ENCODE measurements around the gene CBY2.

GRCh38 chr13:45750566-45750965, 48.4 kb downstream of the CBY2 start:
- TF ChIP-seq, protein P1, sequence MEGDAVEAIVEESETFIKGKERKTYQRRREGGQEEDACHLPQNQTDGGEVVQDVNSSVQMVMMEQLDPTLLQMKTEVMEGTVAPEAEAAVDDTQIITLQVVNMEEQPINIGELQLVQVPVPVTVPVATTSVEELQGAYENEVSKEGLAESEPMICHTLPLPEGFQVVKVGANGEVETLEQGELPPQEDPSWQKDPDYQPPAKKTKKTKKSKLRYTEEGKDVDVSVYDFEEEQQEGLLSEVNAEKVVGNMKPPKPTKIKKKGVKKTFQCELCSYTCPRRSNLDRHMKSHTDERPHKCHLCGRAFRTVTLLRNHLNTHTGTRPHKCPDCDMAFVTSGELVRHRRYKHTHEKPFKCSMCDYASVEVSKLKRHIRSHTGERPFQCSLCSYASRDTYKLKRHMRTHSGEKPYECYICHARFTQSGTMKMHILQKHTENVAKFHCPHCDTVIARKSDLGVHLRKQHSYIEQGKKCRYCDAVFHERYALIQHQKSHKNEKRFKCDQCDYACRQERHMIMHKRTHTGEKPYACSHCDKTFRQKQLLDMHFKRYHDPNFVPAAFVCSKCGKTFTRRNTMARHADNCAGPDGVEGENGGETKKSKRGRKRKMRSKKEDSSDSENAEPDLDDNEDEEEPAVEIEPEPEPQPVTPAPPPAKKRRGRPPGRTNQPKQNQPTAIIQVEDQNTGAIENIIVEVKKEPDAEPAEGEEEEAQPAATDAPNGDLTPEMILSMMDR (IDR thresholded peaks at IDR 0.05 in 2 of 3, conservative IDR thresholded peaks at IDR 0.05 in 1 of 3; ENCODE audit: control insufficient read depth in 2 of 3, extremely low read depth in 1 of 3, insufficient read depth in 1 of 3, low read depth in 3 of 3, low read length in 3 of 3), result no peak
- no peak for TF ChIP-seq ZBTB33 (IDR thresholded peaks at IDR 0.05)
- TF ChIP-seq BACH1 (IDR thresholded peaks at IDR 0.05; ENCODE audit: borderline replicate concordance), result no peak
- TF ChIP-seq ELK1 (IDR thresholded peaks at IDR 0.05; ENCODE audit: low read depth, low read length), result no peak
- no peak for TF ChIP-seq RB1 (IDR thresholded peaks at IDR 0.05; ENCODE audit: borderline replicate concordance)

Data from GM12878 (cell line).